Left lung (tissue), 10 donors: ENCODE data around the gene HEXIM2. TPM values are rescaled to one million over a fixed set of nuclear protein-coding genes. Genes with fewer than 3 reads are reported as not detected.

Experiments
- ATAC-seq: fragments of 200-7000 bp; cut with Tn5 transposase; one replicate; pipeline ENCODE4 v1.9.1; 2020; ENCODE audit warnings: moderate library complexity
- DNase-seq, 4 donors: peaks; one replicate each; pipeline ENCODE4 v3.0.0-alpha.2; 2013 to 2020
- H3K27ac ChIP-seq, 2 donors: fragments of 200-600 bp; sonication (generic) in 1 of 2; one replicate each; pipeline versions ENCODE4 v1.5.0 to v1.8.0; 2020 to 2021
- H3K27me3 ChIP-seq, 2 donors: fragments of 200-600 bp; sonication (generic) in 1 of 2; one replicate each; pipeline versions ENCODE4 v1.5.0 to v1.8.0; 2020 to 2021
- H3K36me3 ChIP-seq, 2 donors: fragments of 200-600 bp; sonication (generic) in 1 of 2; one replicate each; pipeline versions ENCODE4 v1.5.0 to v1.8.0; 2020 to 2021
- H3K4me1 ChIP-seq, 2 donors: fragments of 200-600 bp; one replicate each; pipeline ENCODE4 v1.8.0; 2021
- H3K4me3 ChIP-seq, 2 donors: fragments of 200-600 bp; sonication (generic) in 1 of 2; one replicate each; pipeline versions ENCODE4 v1.5.0 to v1.8.0; 2020 to 2021; ENCODE audit warnings: mild to moderate bottlenecking in 1 of 2
- H3K9me3 ChIP-seq, 2 donors: fragments of 200-600 bp; sonication (generic) in 1 of 2; one replicate each; pipeline versions ENCODE4 v1.5.0 to v1.8.0; 2020 to 2021
- CTCF ChIP-seq, 2 donors: fragments of 200-600 bp; sonication (generic) in 1 of 2; IDR thresholded peaks; one replicate each; pipeline versions ENCODE4 v1.5.0 to v1.8.0; 2021; ENCODE audit warnings: antibody characterized with exemption in 2 of 2
- intact Hi-C, 2 donors: fragments of 100-400 bp; cut with DNase I; formaldehyde crosslinking; loops; one replicate each; pipeline versions ENCODE4 v1.11.2 to v1.14.2; 2022
- polyA plus RNA-seq, 6 donors: library from polyadenylated mRNA; unstranded; fragments of 120-200 nt; gene quantifications; one replicate each; pipeline ENCODE4 v1.2.1, GENCODE V29; 2013; ENCODE audit not compliant: insufficient read length in 6 of 6
- total RNA-seq, 2 donors: library from RNA; stranded (reverse); fragmentation: NEBNext Ultra II Directional; extraction: Animal tissue kit (Norgen Biotek cat#: 25700); gene quantifications; one replicate each; pipeline ENCODE4 v1.2.1, GENCODE V29; 2021
- donor health status: DM: no; HTN: yes; CAD: no.
- donor health status: DM: no; HTN: no; CAD: no.

Gene HEXIM2
- total and polyA plus RNA-seq, 8 donors: 5.4 to 10.9 (median 8.7) TPM

DNA sequence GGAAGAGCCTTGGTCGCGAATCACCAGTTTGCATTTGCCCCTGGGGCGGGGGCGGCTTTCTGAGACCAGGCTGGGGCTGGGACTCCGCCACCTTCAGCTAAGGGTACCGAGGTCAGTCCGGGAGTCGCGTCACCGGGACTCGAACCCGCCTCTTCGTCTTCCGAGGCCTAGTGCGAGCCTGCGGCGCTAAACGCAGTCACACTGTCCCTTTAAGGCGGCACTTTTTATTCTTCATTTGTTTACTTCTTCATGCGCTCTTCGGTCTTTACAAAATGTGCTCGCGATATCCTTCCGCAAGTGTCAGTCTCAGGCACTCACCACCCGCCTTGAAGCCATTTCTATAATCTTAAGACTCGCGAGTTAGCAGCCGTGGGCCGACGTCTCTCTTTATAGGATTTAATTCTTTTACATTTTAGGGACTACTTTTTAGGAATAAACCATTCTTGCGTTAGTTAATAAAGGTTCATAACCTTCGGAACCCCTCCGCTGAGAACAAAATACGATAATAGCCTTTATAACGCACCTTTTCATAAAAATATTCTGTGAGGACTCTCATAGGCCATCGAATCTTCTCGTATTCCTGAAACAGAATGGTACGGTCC is 14.0 kb upstream of the HEXIM2 start:
- intact Hi-C loops: no loop called here
- Histone ChIP-seq H3K36me3 (no peaks in the 10 kb centered on the region), H3K4me1 (peaks cover 17 to 59% of the 10 kb centered on the region in 2 donors), H3K9me3 (no peaks in the 10 kb centered on the region), H3K27ac (peak overlapping the region; percentile 95 to 97), H3K4me3 (peak overlapping the region; percentile 40 to 73), H3K27me3 (no peaks in the 10 kb centered on the region)
- DNase-seq (peak; percentile 87 to 95 (median 90)), ATAC-seq (peak; percentile 43)
- no peak for TF ChIP-seq CTCF (IDR thresholded peaks at IDR 0.05)

- Histone ChIP-seq H3K27me3 (no peaks in the 10 kb centered on the region), H3K27ac (peak within 1 kb of the TSS; percentile 95 to 98), H3K9me3 (no peaks in the 10 kb centered on the region), H3K4me1 (peaks cover 17 to 58% of the 10 kb centered on the region in 2 donors), H3K4me3 (peak within 1 kb of the TSS; percentile 71 to 73), H3K36me3 (no peaks in the 10 kb centered on the region)
- intact Hi-C loops: no loop called here
- ATAC-seq (peak; percentile 76), DNase-seq (peak; percentile 98 to 100 (median 100))
- no peak for TF ChIP-seq CTCF (IDR thresholded peaks at IDR 0.05)
These were observed 13.3 kb upstream of the HEXIM2 start, which contains the start of gene HEXIM1 for GRCh38 chr17:45148183-45149036. Gene HEXIM1 (plus strand): TSS chr17:45148475. CDS start chr17:45149191, 716 bp downstream.

DNA sequence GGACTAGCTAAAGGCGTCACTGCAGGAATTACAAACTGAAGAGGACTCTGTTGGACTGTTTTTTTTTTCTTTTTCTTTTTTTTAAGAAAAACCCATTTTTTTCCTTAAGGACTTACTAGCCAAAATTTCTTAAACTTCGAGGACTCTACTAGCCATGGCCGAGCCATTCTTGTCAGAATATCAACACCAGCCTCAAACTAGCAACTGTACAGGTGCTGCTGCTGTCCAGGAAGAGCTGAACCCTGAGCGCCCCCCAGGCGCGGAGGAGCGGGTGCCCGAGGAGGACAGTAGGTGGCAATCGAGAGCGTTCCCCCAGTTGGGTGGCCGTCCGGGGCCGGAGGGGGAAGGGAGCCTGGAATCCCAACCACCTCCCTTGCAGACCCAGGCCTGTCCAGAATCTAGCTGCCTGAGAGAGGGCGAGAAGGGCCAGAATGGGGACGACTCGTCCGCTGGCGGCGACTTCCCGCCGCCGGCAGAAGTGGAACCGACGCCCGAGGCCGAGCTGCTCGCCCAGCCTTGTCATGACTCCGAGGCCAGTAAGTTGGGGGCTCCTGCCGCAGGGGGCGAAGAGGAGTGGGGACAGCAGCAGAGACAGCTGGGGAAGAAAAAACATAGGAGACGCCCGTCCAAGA is 12.5 kb upstream of the HEXIM2 start:
- H3K4me1 ChIP-seq: peaks cover 17 to 50% of the 10 kb centered on the region in 2 donors
- ATAC-seq: peak; percentile 72
- peak; percentile 78 to 84 for TF ChIP-seq CTCF (IDR thresholded peaks at IDR 0.05)
- DNase-seq: peak; percentile 87 to 94 (median 92)
- peak overlapping the region; percentile 71 to 73 for H3K4me3 ChIP-seq
- intact Hi-C loops: no loop called here
- no peaks in the 10 kb centered on the region for H3K9me3 ChIP-seq
- H3K27me3 ChIP-seq: no peaks in the 10 kb centered on the region
- H3K27ac ChIP-seq: peak overlapping the region; percentile 95 to 98
- H3K36me3 ChIP-seq: no peaks in the 10 kb centered on the region

- H3K4me3 ChIP-seq: peak overlapping the region; percentile 71 to 73
- H3K9me3 ChIP-seq: no peaks in the 10 kb centered on the region
- intact Hi-C loops: no loop called here
- ATAC-seq (peak; percentile 22), DNase-seq (peak; percentile 74 to 89 (median 82))
- peak overlapping the region; percentile 95 to 98 for H3K27ac ChIP-seq
- no peaks in the 10 kb centered on the region for H3K27me3 ChIP-seq
- no peaks in the 10 kb centered on the region for H3K36me3 ChIP-seq
- H3K4me1 ChIP-seq: peaks cover 13 to 47% of the 10 kb centered on the region in 2 donors
- TF ChIP-seq CTCF (IDR thresholded peaks at IDR 0.05): no peak
These were observed 11.7 kb upstream of the HEXIM2 start for GRCh38 chr17:45149669-45150664.
